A549 (cell line): ENCODE data around the gene MAGEA8.
"Not testable (repeated sequence)": the region's sequence is repeated elsewhere in the genome, so short reads cannot be mapped to it uniquely, and the experiment has no call there.

ENCODE experiments used
- ESRRA ChIP-seq: fragments of 150-350 bp; IDR thresholded peaks from 2 replicates; pipeline ENCODE4 v1.6.1; 2014; ENCODE audit warnings: mild to moderate bottlenecking, low read length, borderline replicate concordance
- FOSL2 ChIP-seq, 2 experiments: fragments of 450-650 bp in 1 of 2; fragments of >200 bp in 1 of 2; sonication (Bioruptor Twin) in 1 of 2; formaldehyde crosslinking; IDR thresholded peaks; 2 replicates each; pipeline versions ENCODE4 v1.5.0 to v1.6.1; 2016 to 2020; ENCODE audit warnings: mild to moderate bottlenecking in 1 of 2, moderate library complexity in 1 of 2
- JUNB ChIP-seq: fragments of >200 bp; sonication (Bioruptor Twin); formaldehyde crosslinking; IDR thresholded peaks from 2 replicates; pipeline ENCODE4 v1.6.1; 2016
- TF ChIP-seq, protein P1 (sequence below): fragments of >200 bp; sonication (Bioruptor Twin); formaldehyde crosslinking; IDR thresholded peaks from 3 replicates; pipeline ENCODE4 v1.5.1; 2016

DNA sequence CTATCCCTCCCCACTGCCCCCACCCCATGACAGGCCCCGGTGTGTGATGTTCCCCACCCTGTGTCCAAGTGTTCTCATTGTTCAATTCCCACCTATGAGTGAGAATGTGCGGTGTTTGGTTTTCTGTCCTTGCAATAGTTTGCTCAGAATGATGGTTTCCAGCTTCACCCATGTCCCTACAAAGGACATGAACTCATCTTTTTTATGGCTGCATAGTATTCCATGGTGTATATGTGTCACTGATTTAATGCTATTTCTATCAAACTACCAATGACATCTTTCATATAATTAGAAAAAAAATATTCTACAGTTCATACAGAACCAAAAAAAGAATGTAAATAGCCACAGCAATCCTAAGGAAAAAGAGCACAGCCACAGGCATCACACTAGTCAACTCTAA is 9.8 kb downstream of the MAGEA8 start:
- TF ChIP-seq FOSL2 (IDR thresholded peaks at IDR 0.05); FOSL2 (CRISPR knock-in tag; IDR thresholded peaks at IDR 0.05); ESRRA; JUNB: not testable (repeated sequence)
- TF ChIP-seq, protein P1, sequence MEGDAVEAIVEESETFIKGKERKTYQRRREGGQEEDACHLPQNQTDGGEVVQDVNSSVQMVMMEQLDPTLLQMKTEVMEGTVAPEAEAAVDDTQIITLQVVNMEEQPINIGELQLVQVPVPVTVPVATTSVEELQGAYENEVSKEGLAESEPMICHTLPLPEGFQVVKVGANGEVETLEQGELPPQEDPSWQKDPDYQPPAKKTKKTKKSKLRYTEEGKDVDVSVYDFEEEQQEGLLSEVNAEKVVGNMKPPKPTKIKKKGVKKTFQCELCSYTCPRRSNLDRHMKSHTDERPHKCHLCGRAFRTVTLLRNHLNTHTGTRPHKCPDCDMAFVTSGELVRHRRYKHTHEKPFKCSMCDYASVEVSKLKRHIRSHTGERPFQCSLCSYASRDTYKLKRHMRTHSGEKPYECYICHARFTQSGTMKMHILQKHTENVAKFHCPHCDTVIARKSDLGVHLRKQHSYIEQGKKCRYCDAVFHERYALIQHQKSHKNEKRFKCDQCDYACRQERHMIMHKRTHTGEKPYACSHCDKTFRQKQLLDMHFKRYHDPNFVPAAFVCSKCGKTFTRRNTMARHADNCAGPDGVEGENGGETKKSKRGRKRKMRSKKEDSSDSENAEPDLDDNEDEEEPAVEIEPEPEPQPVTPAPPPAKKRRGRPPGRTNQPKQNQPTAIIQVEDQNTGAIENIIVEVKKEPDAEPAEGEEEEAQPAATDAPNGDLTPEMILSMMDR = not testable (repeated sequence)
